GM21737 (cell line): Measurements from ENCODE around the gene SSUH2.
"Not testable (repeated sequence)": the region's sequence is repeated elsewhere in the genome, so short reads cannot be mapped to it uniquely, and the experiment has no call there.

Experiments
- ATAC-seq: cut with Tn5 transposase; IDR thresholded peaks from one replicate; pipeline ENCODE4 v1.9.1; 2021; ENCODE audit warnings: mild to moderate bottlenecking, moderate library complexity; ENCODE audit not compliant: unreplicated experiment

SSUH2 gene

GRCh38 chr3:8644748-8645390 lies at the start of gene SSUH2:
Gene SSUH2 (minus strand): TSS chr3:8644798. CDS start chr3:8644758, 40 bp downstream.
- no peak for ATAC-seq

- not testable (repeated sequence) for ATAC-seq
Measured at GRCh38 chr3:8691295-8691694, 46.7 kb upstream of the SSUH2 start.

- not testable (repeated sequence) for ATAC-seq
Measured at GRCh38 chr3:8684992-8685391, 40.4 kb upstream of the SSUH2 start.

GRCh38 chr3:8682850-8683574 lies 38.4 kb upstream of the SSUH2 start:
- ATAC-seq, result not testable (repeated sequence)

GRCh38 chr3:8681881-8682538 lies 37.4 kb upstream of the SSUH2 start:
- not testable (repeated sequence) for ATAC-seq

GRCh38 chr3:8681349-8681748 lies 36.8 kb upstream of the SSUH2 start:
- ATAC-seq, result no peak

- not testable (repeated sequence) for ATAC-seq
Measured at GRCh38 chr3:8679817-8680553, 35.4 kb upstream of the SSUH2 start.

GRCh38 chr3:8678751-8679150 lies 34.2 kb upstream of the SSUH2 start:
- ATAC-seq, result no peak

GRCh38 chr3:8677258-8677657 lies 32.7 kb upstream of the SSUH2 start:
- ATAC-seq, result not testable (repeated sequence)

- ATAC-seq, result not testable (repeated sequence)
Measured at GRCh38 chr3:8675591-8675990, 31.0 kb upstream of the SSUH2 start.

GRCh38 chr3:8673083-8673737 lies 28.6 kb upstream of the SSUH2 start:
- no peak for ATAC-seq

GRCh38 chr3:8669019-8669418 lies 24.4 kb upstream of the SSUH2 start:
- no peak for ATAC-seq

GRCh38 chr3:8668216-8668615 lies 23.6 kb upstream of the SSUH2 start:
- no peak for ATAC-seq

- no peak for ATAC-seq
Measured at GRCh38 chr3:8667463-8668091, 23.0 kb upstream of the SSUH2 start.

GRCh38 chr3:8665407-8665896 lies 20.9 kb upstream of the SSUH2 start:
- no peak for ATAC-seq

- no peak for ATAC-seq
Measured at GRCh38 chr3:8663177-8664061, 18.8 kb upstream of the SSUH2 start.

- ATAC-seq, result no peak
Measured at GRCh38 chr3:8662594-8662993, 18.0 kb upstream of the SSUH2 start.

GRCh38 chr3:8660175-8661118 lies 15.8 kb upstream of the SSUH2 start:
- ATAC-seq, result no peak
